GM18511 (cell line): Measurements from ENCODE around the gene GASK1A.
"Not testable (repeated sequence)": the region's sequence is repeated elsewhere in the genome, so short reads cannot be mapped to it uniquely, and the experiment has no call there.

ENCODE experiments used
- ATAC-seq: cut with Tn5 transposase; IDR thresholded peaks from one replicate; pipeline ENCODE4 v1.9.1; 2021; ENCODE audit warnings: mild to moderate bottlenecking, moderate library complexity; ENCODE audit not compliant: unreplicated experiment

The GASK1A gene

DNA sequence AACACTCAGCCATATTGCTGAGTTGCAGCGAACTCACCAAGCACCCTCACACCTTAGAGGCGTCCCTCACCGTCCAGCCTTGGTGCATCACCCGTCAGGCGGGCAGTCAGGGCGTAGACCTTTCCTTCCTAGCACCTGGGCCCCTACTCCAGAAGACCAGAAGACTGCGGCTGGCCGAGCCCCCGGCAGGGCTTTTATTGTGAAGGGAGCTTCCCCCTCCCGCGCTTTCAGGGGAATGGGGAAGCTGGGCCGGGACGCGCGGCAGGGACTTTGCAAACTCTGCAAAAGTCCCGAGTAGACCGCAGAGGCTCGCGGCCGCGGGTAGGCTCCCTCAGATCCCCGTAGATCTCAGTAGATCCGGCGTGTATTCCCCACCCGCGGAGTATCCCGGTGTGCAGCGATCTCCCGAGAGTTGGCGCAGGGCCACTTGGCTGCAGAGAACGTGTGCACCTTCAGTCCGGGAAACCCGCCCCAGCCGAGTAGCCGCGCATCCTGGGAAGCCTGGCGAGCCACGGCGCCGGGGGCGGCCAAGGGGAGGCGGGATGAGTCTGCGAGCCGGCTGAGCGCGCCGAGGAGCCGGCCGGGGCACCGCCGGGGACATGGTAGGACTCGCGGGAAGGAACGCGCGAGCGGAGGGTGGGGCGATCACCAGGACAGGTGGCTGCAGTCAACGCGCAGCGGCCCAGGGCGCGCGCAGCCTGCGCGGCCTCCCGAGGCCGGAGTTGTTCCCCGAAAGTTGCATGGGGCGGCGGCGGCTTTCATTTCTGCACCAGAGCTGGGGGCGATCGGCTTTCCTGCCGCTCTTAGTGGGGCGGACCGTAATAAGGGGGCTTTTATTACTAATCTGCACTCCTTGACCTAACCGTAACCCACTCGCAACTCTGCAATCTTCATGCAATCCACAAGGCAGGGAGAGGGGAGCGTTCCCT is at the start of gene GASK1A:
Gene GASK1A, plus strand, starts transcription at position 268 of the 929 bp plus-strand sequence. Its CDS starts 332 bp downstream, at position 600.
- no peak for ATAC-seq

- no peak for ATAC-seq
These were observed 45.0 kb upstream of the GASK1A start for GRCh38 chr3:42934111-42934510.

- no peak for ATAC-seq
These were observed 44.2 kb upstream of the GASK1A start for GRCh38 chr3:42934910-42935309.

DNA sequence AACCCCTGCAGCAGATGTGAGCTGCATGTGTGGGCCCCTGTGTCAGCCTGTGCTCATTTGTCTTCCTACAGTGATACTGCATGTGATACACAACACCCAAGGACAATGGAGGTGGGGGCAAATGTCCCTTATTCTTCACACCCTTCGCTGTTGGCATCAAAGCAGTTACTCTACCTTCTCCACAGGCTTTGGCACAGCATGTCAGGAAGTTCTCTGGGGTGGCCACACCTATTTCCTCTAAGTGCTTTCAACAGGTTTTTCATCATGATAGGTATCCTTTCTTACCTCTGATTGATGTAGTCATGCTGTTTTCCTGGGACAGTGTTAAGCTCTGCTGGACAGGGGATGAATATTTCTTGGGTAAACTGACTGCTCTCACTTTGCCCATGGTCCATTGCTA is 43.6 kb upstream of the GASK1A start:
- no peak for ATAC-seq

- ATAC-seq = no peak
These were observed 42.7 kb upstream of the GASK1A start for GRCh38 chr3:42936157-42936981.

DNA sequence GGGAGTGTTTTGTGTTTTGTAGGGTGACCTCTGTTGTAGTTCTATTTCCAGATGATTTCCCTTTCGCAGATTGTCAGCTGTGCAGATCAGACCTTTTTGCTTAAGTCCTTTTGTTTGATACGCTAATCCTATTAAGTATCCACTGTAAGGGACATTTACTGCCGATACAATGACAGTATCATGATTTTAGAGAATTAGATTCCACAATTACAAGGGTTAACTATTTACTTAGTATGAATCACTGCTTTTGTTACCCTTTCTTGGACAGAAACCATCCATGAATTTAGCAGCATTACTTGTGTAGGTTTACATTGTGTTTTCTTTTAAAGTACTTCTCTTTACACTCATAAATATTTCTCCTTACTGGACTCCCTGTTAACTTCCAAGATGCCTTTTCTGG is 41.8 kb upstream of the GASK1A start:
- ATAC-seq = no peak

- ATAC-seq = no peak
These were observed 36.4 kb upstream of the GASK1A start for GRCh38 chr3:42942693-42943092.

- no peak for ATAC-seq
These were observed 33.1 kb upstream of the GASK1A start for GRCh38 chr3:42946050-42946449.

GRCh38 chr3:42957573-42957972 is 21.5 kb upstream of the GASK1A start:
- ATAC-seq = no peak

DNA sequence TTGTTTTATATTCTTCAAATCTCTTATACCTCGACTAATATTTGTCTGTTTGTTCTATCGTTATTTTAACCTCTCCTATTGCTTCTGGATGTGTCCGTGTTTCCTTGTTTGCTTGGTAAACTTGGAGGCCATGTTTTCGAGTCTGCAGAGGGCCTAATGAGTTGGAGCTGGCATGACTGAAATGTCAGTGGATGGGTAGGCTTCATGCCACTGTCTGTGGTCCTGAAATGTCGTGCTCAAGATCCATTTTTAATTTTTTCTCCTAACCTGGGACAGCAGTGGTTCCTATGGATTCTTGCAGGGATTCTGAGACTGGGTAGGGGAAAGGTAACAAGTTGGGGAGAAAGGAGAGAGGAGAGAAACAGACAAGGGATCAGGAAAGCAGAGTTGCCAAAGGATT is 18.8 kb upstream of the GASK1A start:
- ATAC-seq = no peak

DNA sequence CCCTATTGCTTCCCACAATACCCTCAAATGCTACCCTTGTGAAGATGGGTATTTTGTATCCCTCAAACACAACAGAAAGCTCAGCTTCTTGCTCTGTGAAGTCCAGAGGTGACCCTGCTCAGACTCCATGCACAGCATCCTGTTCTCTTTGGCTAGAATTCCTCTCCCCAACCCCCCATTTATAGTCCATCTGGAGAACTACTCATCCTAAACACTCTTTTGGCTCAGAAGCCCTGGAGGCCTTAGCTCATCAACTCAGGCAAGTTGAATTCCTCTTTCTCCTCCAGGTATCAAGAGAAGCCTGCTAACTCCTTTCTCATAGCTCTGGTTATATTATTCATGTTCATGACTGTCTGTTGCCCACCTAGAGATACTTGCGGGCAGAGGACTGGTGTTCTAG is 18.3 kb upstream of the GASK1A start:
- no peak for ATAC-seq

DNA sequence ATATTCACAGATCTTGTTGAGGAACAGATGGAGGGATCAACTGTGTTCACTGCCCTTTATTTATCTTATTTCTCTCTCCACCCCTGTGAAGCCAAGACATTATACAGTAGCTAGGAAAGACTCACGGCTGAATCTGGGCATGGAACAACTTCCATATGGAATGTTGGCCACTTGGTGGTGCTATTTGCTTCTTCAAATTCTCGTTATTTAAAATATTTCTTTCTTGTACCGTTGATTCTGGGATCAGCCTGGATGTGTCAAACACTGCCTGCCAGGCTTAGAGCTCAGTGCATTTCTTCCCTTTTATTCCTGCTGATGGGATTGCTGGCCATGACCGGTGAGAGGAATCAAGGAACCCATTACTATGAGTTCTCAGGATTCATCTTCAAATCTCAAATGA is 17.5 kb upstream of the GASK1A start:
- ATAC-seq = no peak

- ATAC-seq = no peak
These were observed 15.8 kb upstream of the GASK1A start for GRCh38 chr3:42963269-42963668.

GRCh38 chr3:42964266-42964665 is 14.8 kb upstream of the GASK1A start:
- ATAC-seq = no peak

GRCh38 chr3:42970557-42970956 is 8.6 kb upstream of the GASK1A start:
- no peak for ATAC-seq

- ATAC-seq = no peak
These were observed 7.9 kb upstream of the GASK1A start for GRCh38 chr3:42970976-42971772.

- ATAC-seq = not testable (repeated sequence)
These were observed 4.2 kb upstream of the GASK1A start for GRCh38 chr3:42974906-42975305.

DNA sequence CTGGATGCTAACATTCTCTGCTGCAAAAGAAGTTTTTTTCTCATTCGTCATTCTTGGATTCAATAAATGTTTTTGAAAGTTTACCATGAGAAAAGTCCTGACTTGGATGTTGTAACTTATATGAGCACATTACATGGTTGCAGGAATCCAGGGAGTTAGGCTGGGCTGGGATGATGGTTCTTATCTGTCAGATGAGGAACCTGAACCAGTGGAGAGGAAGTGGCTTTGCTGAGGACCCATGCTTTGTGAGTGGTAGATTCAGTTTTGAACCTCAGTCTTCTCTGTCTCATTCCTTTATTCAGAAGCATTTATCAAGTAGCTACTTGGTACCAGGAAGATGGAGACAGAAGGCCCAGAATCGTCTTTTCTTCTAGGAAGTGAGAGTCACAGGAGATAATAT is 3.7 kb upstream of the GASK1A start:
- ATAC-seq = no peak

- ATAC-seq = no peak
These were observed 3.2 kb upstream of the GASK1A start for GRCh38 chr3:42975955-42976354.

DNA sequence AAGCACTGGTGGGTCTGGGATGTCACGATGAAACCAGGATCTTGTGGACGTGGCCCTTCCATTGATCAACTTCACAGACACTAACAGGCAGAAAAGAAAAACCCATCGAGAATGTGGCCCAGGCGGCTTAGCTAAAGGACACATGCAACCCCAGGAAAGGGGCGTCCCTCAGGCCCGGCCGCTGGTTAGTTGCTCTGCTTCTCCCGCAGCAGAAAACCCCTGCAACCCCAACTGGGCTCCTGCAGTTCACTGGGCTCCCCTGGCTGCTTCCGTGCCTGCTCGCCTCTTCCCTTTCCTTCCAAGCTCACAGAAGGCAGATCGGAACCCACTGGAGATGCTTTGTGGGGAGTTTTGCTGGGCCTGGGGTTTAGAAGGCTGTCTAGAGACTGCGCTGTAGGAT is 1.1 kb downstream of the GASK1A start:
- ATAC-seq = no peak

GRCh38 chr3:42980909-42981308 is 1.8 kb downstream of the GASK1A start:
- ATAC-seq = no peak
